WI38 (cell line): ENCODE results near the gene ESYT2.

Experiments
- H3K4me3 ChIP-seq: 2 replicates; pipeline ENCODE4 v1.5.1; 2011; ENCODE audit warnings: low read depth, mild to moderate bottlenecking, control low read depth, low read length
- CTCF ChIP-seq: IDR thresholded peaks from 2 replicates; pipeline ENCODE4 v1.5.1; 2012; ENCODE audit warnings: low read depth, mild to moderate bottlenecking, control low read depth, low read length

The ESYT2 gene

GRCh38 chr7:158723266-158723665, 106.0 kb downstream of the ESYT2 start:
- TF ChIP-seq CTCF: no peak
- H3K4me3 ChIP-seq: no peak overlapping the region

GRCh38 chr7:158722574-158723237, 106.6 kb downstream of the ESYT2 start:
- no peak for TF ChIP-seq CTCF
- no peak overlapping the region for H3K4me3 ChIP-seq

- no peak for TF ChIP-seq CTCF
- H3K4me3 ChIP-seq: no peak overlapping the region
Observed at GRCh38 chr7:158720112-158720511, 109.2 kb downstream of the ESYT2 start.

GRCh38 chr7:158716802-158717201, 112.5 kb downstream of the ESYT2 start:
- TF ChIP-seq CTCF: no peak
- H3K4me3 ChIP-seq: no peak overlapping the region

- no peak for TF ChIP-seq CTCF
- H3K4me3 ChIP-seq: no peak overlapping the region
Observed at GRCh38 chr7:158710651-158711102, 118.6 kb downstream of the ESYT2 start.

GRCh38 chr7:158707610-158708009, 121.7 kb downstream of the ESYT2 start:
- H3K4me3 ChIP-seq: no peak overlapping the region
- no peak for TF ChIP-seq CTCF

- H3K4me3 ChIP-seq: no peak overlapping the region
Observed at GRCh38 chr7:158706710-158707590, 122.4 kb downstream of the ESYT2 start.

More at GRCh38 chr7:158706710-158707590, 122.4 kb downstream of the ESYT2 start:
- TF ChIP-seq CTCF: no peak
